Ovary (tissue), 3 donors: Measurements from ENCODE around the gene HDAC7.

Source experiments
- CTCF ChIP-seq, 3 donors: fragments of 450-650 bp in 2 of 3; fragments of 200-600 bp in 1 of 3; IDR thresholded peaks; one replicate each; pipeline versions ENCODE4 v1.5.1 to v1.8.0; 2016 to 2022; ENCODE audit warnings: antibody characterized with exemption in 3 of 3, mild to moderate bottlenecking in 1 of 3
- EP300 ChIP-seq: sonication (generic); formaldehyde crosslinking; IDR thresholded peaks from one replicate; pipeline ENCODE4 v1.6.1; 2017; ENCODE audit warnings: antibody characterized with exemption
- POLR2A ChIP-seq: fragments of 450-650 bp; IDR thresholded peaks from one replicate; pipeline ENCODE4 v1.6.1; 2017; ENCODE audit warnings: antibody characterized with exemption, mild to moderate bottlenecking, moderate library complexity
- donor health status: DM: no; HTN: no; CAD: no.

GRCh38 chr12:47779943-47780504, 39.7 kb downstream of the HDAC7 start:
- no peak for TF ChIP-seq CTCF (IDR thresholded peaks at IDR 0.05)
- TF ChIP-seq POLR2A = no peak
- TF ChIP-seq EP300 = no peak
